Measurements from ENCODE around the gene ZKSCAN4. TPM values are rescaled to one million over a fixed set of nuclear protein-coding genes. Genes with fewer than 3 reads are reported as not detected.

Gene ZKSCAN4
- polyA plus RNA-seq (2013, experiment 1 of 2; ENCODE audit: insufficient read length): 3.7 TPM
- 4.3 TPM for polyA plus RNA-seq (2013, experiment 2 of 2; ENCODE audit: insufficient read length)

- DNase-seq: peak; percentile 92
Measured at GRCh38 chr6:28252009-28252975, at the start of gene ZKSCAN4. Gene ZKSCAN4 (minus strand): TSS chr6:28252269. CDS start chr6:28251980, 289 bp downstream.

GRCh38 chr6:28296520-28297060, 44.5 kb upstream of the ZKSCAN4 start:
- DNase-seq: no peak

DNA sequence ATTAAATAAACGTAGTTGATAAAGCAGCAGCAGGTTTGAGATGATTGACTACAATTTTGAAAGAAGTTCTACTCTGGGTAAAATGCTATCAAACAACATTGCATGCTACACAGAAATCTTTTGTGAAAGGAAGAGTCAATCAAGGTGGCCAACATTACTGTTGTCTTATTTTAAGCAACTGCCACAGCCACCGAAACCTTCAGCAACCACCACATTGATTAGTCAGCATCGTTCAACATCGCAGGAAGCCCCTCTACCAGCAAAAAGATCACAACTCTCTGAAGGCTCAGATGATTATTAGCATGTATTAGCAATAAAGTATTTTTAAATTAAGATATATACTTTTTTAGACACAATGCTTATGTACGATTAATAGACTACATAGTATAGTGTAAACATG, 43.3 kb upstream of the ZKSCAN4 start:
- DNase-seq: no peak

DNA sequence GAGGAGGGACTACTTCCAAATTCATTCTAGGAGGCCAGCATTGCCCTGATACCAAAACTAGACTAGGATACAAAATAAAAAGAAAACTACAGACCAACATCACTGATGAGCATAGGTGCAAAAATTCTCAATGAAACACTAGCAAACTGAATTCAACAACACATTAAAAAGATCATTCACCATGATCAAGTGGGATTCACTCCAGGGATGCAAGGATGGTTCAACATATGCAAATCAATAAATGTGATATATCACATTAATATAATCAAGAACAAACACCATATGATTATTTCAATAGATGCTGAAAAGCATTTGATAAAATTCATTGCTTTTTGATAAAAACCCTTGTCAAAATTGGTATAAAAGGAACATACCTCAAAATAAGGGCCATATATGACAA, 39.5 kb upstream of the ZKSCAN4 start:
- DNase-seq: no peak

DNA sequence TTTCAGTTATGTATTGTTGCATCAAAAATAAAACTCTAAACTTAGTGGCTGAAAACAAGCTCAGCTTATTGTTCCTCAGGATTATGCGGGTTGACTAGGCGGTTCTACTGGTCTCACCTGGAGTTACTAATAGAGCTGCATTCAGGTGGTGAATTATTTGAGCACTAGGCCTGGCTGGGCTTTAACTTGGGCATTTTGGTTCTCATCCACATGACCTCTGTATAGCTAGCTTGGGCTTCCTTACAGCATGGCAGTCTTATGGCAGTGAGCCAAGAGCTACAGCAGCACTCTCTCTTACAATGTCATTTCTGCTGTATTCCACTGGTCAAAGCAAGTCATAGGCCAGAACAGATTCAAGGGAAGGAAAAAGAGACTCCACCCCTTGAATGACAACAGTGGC, 30.9 kb upstream of the ZKSCAN4 start:
- peak; percentile 9 for DNase-seq

GRCh38 chr6:28281288-28282064, 29.4 kb upstream of the ZKSCAN4 start, which contains the start of gene PGBD1:
Gene PGBD1 (plus strand): TSS chr6:28281572. CDS start chr6:28283814, 2,242 bp downstream.
- DNase-seq: peak; percentile 82

DNA sequence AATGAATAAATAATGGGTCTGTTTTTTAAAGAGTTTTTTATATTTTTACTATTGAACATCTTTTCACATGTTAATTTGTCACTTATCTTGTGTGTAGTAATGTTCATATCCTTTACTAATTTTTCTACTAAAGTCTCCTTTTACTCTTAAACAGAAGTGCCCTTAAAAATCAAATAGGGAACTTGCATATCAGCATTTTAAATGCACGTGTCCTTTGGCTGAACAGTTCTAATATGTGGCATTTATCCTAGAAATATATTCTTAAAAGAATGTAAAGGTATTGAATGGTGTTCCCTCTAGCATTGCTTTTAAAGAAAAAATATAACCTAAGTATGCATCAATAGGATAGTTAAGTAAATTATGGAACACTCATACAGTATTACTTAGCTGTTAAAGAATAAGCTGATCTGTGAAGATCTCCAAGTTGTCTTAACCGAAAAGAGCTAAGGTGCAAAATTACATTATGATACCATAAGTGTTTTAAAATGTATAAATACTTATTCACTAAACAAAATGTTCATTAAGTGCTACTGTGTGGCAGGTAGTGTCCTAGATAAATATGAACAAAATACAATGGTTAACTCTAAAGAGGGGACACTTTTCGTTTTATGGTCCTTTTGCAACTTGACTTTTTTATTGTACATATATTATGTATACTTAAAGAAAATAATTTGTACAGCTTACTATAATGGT, 28.7 kb upstream of the ZKSCAN4 start:
- no peak for DNase-seq

- DNase-seq: no peak
Measured at GRCh38 chr6:28277746-28278145, 25.7 kb upstream of the ZKSCAN4 start.

- DNase-seq: no peak
Measured at GRCh38 chr6:28274888-28275287, 22.8 kb upstream of the ZKSCAN4 start.

DNA sequence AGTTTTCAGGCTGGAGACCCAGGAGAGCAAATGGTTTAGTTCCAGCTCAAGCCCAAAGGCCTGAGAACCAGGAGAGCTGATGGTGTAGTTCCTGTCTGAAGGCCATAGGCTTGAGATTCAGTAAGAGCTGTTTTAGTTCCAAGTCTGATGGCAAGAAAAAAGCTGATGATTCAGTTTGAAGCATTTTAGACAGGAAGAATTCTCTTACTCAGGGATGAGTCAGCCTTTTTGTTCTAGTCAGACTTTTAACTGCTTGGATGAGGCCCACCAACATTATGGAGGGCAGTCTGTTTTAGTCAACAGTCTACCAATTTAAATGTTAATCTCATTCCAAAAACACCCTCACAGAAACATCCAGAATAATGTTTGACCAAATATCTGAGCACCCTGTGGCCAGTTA, 17.4 kb upstream of the ZKSCAN4 start:
- peak; percentile 80 for DNase-seq

GRCh38 chr6:28267695-28268059, 15.6 kb upstream of the ZKSCAN4 start:
- DNase-seq: no peak

DNA sequence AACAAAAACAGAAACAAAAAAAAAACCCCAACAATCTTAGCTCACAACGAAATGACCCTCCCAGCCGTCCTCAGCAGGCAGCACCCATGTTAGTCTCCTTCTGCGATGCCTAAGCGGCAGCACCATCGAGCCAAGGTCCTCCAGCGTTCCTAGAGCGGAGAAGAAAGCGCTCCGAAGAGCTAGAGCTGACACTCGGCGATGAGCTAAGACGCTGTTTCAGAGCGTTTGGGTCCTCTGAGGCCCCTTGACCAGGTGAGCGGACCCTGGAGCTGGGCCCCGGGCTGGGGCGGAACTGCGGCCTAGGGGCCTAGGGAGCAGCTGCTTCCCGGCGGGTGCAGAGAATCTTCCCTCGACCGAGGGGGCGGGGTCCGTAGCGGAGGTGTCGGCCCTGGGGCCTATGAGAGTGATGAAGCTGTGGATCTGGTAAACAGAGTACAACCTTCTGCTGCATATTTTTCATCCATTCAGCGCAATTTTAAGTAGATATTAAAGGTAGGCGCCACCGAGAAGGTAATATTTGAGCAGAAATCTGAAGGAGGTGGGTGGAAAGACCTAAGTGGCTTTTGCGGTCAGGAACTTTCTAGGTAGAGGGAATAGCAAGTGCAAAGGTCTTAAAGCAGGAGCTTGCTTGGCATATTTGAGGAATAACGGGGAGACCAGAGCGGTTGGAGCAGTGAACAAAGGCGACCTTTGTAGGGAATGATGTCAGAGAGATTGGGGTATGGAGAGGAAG, 15.1 kb upstream of the ZKSCAN4 start, which contains the start of gene ZSCAN26:
Gene ZSCAN26 (plus strand): TSS at position 182 of the 733 bp plus-strand sequence. CDS start 4,777 bp downstream, outside the sequence.
- DNase-seq: peak; percentile 90

DNA sequence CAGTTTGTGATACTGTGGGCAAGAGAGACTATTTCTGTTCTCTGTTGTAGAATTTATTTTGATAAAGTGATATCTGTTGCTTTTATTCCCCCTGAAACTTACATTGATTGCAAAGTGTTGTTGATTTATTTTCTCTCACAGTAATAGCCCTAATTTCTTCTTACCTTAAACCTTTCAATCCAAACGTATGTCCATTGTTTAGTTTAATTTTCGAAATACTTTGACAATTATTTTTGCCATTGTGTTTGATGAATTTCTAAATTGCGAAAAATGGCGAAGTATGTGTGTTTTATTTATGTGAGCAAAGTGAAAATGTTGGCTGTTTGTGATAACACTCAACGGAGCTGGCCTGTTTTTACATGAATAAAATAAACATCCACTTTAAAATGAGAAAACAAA, 14.5 kb upstream of the ZKSCAN4 start:
- DNase-seq: no peak

- no peak for DNase-seq
Measured at GRCh38 chr6:28264834-28265401, 12.8 kb upstream of the ZKSCAN4 start.

- DNase-seq: no peak
Measured at GRCh38 chr6:28263922-28264321, 11.9 kb upstream of the ZKSCAN4 start.

DNA sequence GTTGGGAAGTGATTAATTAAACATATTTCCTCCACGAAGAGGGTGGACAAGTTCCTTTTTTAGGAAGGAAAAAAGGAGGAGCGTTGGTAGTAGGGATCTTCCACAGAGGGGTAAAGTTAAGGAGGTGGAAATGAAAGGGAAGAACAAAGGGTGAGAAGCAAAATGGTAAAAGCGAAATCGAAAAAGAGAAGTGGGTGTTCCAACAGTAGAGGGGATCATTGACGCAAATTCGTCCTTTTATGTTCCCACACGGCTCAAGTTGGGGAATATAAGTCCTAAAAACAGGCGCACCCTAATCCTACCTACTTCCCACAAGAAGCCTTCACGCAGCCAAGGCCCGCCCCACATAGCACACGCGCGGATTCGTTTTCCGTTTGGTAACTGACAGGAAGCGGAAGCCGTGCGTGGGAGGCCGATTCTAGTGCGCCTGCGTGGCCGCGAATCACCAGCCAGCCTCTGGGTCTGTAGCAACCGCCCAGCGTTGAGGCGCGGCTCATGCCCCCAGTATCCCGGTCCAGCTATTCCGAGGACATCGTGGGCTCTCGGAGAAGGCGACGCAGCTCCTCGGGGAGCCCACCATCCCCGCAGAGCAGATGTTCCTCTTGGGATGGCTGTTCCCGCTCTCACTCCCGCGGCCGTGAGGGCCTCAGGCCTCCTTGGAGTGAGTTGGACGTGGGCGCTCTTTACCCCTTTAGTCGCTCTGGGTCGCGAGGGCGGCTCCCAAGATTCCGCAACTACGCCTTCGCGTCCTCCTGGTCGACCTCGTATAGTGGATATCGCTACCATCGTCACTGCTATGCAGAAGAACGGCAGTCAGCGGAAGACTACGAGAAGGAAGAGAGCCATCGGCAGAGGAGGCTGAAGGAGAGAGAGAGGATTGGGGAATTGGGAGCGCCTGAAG, 7.1 kb upstream of the ZKSCAN4 start, which contains the start of gene NKAPL:
Gene NKAPL (plus strand): TSS at position 421 of the 901 bp plus-strand sequence. CDS start 75 bp downstream, at position 496.
- DNase-seq: peak; percentile 77

GRCh38 chr6:28257042-28257441, 5.0 kb upstream of the ZKSCAN4 start:
- no peak for DNase-seq

DNA sequence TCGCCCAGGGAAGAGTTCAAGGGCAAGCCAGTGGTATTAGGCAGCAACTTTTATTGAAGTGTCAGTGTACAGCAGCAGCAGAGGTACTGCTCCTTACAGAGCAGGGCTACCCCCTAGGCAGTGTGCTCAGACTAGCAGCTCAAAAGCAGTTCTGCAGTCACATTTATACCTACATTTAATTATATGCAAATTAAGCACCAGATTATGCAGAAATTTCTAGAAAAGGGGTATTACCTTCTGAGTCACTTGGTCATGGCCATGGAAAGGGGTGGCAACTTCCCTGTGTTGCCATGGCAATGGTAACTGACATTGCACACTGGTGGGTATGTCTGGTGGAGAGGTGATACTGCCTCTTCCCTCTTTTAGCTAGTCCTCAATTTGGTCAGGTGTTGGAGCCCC, 2.1 kb upstream of the ZKSCAN4 start:
- no peak for DNase-seq

- no peak for DNase-seq
Measured at GRCh38 chr6:28251661-28252008, 434 bp downstream of the ZKSCAN4 start.

GRCh38 chr6:28250747-28251146, 1.3 kb downstream of the ZKSCAN4 start:
- no peak for DNase-seq
